HG03521 (cell line): Measurements from ENCODE around the gene ARGLU1.

Experiments
- ATAC-seq: cut with Tn5 transposase; IDR thresholded peaks from one replicate; pipeline ENCODE4 v1.9.1; 2021; ENCODE audit warnings: mild to moderate bottlenecking, moderate library complexity; ENCODE audit not compliant: unreplicated experiment

The ARGLU1 gene

GRCh38 chr13:106587787-106588186 is 19.9 kb upstream of the ARGLU1 start:
- no peak for ATAC-seq

- no peak for ATAC-seq
These were observed 18.8 kb upstream of the ARGLU1 start for GRCh38 chr13:106586648-106587166.

- no peak for ATAC-seq
These were observed 13.3 kb upstream of the ARGLU1 start for GRCh38 chr13:106581225-106581624.

- ATAC-seq = no peak
These were observed 8.0 kb upstream of the ARGLU1 start for GRCh38 chr13:106575896-106576295.

- ATAC-seq = no peak
These were observed 5.9 kb upstream of the ARGLU1 start for GRCh38 chr13:106573868-106574267.

- ATAC-seq = no peak
These were observed 5.4 kb upstream of the ARGLU1 start for GRCh38 chr13:106573284-106573846.

GRCh38 chr13:106570299-106570852 is 2.4 kb upstream of the ARGLU1 start:
- peak; percentile 55 for ATAC-seq

GRCh38 chr13:106569233-106570095 is 1.5 kb upstream of the ARGLU1 start:
- no peak for ATAC-seq

GRCh38 chr13:106568299-106569003 is 514 bp upstream of the ARGLU1 start:
- ATAC-seq = peak; percentile 4

GRCh38 chr13:106566641-106567473 is 1.1 kb downstream of the ARGLU1 start:
- ATAC-seq = peak; percentile 32

- ATAC-seq = no peak
These were observed 2.7 kb downstream of the ARGLU1 start for GRCh38 chr13:106565127-106565775.

GRCh38 chr13:106562301-106562700 is 5.6 kb downstream of the ARGLU1 start:
- no peak for ATAC-seq

GRCh38 chr13:106561551-106562170 is 6.3 kb downstream of the ARGLU1 start:
- peak; percentile 81 for ATAC-seq

- no peak for ATAC-seq
These were observed 7.1 kb downstream of the ARGLU1 start for GRCh38 chr13:106560821-106561220.

GRCh38 chr13:106558527-106558926 is 9.4 kb downstream of the ARGLU1 start:
- no peak for ATAC-seq

GRCh38 chr13:106555631-106556328 is 12.2 kb downstream of the ARGLU1 start:
- ATAC-seq = no peak

- ATAC-seq = no peak
These were observed 16.2 kb downstream of the ARGLU1 start for GRCh38 chr13:106551751-106552150.

GRCh38 chr13:106551350-106551749 is 16.6 kb downstream of the ARGLU1 start:
- no peak for ATAC-seq
